IMR-90 (cell line): ENCODE results near the gene PPM1G. TPM values are rescaled to one million over a fixed set of nuclear protein-coding genes. Genes with fewer than 3 reads are reported as not detected.
A peak's percentile ranks its signal among the peaks of the same experiment; 100 is the strongest.

ENCODE experiments used
- ATAC-seq: fragments of 200-7000 bp; cut with Tn5 transposase; 2 replicates; pipeline ENCODE4 v1.9.1; 2020; ENCODE audit warnings: low read depth, mild to moderate bottlenecking, moderate library complexity
- BruUV-seq: library from RNA; stranded (reverse); fragments of 400-500 nt; replicated peaks from 2 replicates; lab custom pipeline; 2021; lab: Mats Ljungman, UMichigan
- CTCF ChIA-PET: fragments of 300-600 bp; formaldehyde crosslinking; extraction: SDS; loops from one replicate; lab custom pipeline; 2021; ENCODE audit warnings: antibody characterized with exemption; lab: Yijun Ruan, JAX
- POLR2A ChIA-PET: fragments of 300-600 bp; sonication (Branson Sonifier 250); formaldehyde crosslinking; loops from one replicate; lab custom pipeline; 2022; ENCODE audit warnings: antibody characterized with exemption; ENCODE audit not compliant: unreplicated experiment; lab: Charles Lee
- DNase-seq: peaks from one replicate; pipeline ENCODE4 v3.0.0; 2013
- H2AFZ ChIP-seq: replicated peaks from 2 replicates; pipeline ENCODE3; 2013; ENCODE audit warnings: low read length, mild to moderate bottlenecking; ENCODE audit not compliant: poor library complexity
- H2AK5ac ChIP-seq: 2 replicates; pipeline ENCODE4 v1.6.1; 2013; ENCODE audit warnings: low read depth, low read length, inconsistent platforms
- H2AK9ac ChIP-seq: replicated peaks from 2 replicates; pipeline ENCODE3; 2013; ENCODE audit warnings: mild to moderate bottlenecking, low read depth, low read length, moderate library complexity; ENCODE audit not compliant: poor library complexity
- H2BK120ac ChIP-seq: 2 replicates; pipeline ENCODE4 v1.6.1; 2013; ENCODE audit warnings: low read depth, low read length, inconsistent platforms
- H2BK15ac ChIP-seq: 3 replicates; pipeline ENCODE4 v1.6.1; 2013; ENCODE audit warnings: low read depth, low read length, inconsistent platforms
- H2BK20ac ChIP-seq: 2 replicates; pipeline ENCODE4 v1.6.1; 2013; ENCODE audit warnings: low read depth, mild to moderate bottlenecking, inconsistent platforms, low read length, moderate library complexity
- H2BK5ac ChIP-seq: 2 replicates; pipeline ENCODE4 v1.6.1; 2013; ENCODE audit warnings: mild to moderate bottlenecking, low read depth, low read length, inconsistent platforms; ENCODE audit not compliant: poor library complexity, severe bottlenecking
- H3K14ac ChIP-seq: replicated peaks from 2 replicates; pipeline ENCODE4 v1.6.1; 2013; ENCODE audit warnings: low read depth, low read length, inconsistent platforms
- H3K18ac ChIP-seq: 2 replicates; pipeline ENCODE4 v1.6.1; 2013; ENCODE audit warnings: low read depth, low read length, control low read depth
- H3K23ac ChIP-seq: 2 replicates; pipeline ENCODE4 v1.6.1; 2013; ENCODE audit warnings: low read depth, low read length, inconsistent platforms
- H3K27ac ChIP-seq: 2 replicates; pipeline ENCODE4 v1.5.1; 2013; ENCODE audit warnings: mild to moderate bottlenecking, control low read depth, low read length; ENCODE audit not compliant: insufficient read depth
- H3K27me3 ChIP-seq: 2 replicates; pipeline ENCODE4 v1.6.1; 2013; ENCODE audit warnings: low read length; ENCODE audit not compliant: control insufficient read depth, insufficient read depth
- H3K36me3 ChIP-seq: 2 replicates; pipeline ENCODE4 v1.6.1; 2013; ENCODE audit warnings: low read length, mixed read lengths; ENCODE audit not compliant: control insufficient read depth, insufficient read depth
- H3K4ac ChIP-seq: 2 replicates; pipeline ENCODE4 v1.6.1; 2013; ENCODE audit warnings: low read depth, low read length, inconsistent platforms
- H3K4me1 ChIP-seq: 2 replicates; pipeline ENCODE4 v1.6.1; 2013; ENCODE audit warnings: low read length, mixed read lengths; ENCODE audit not compliant: control insufficient read depth, insufficient read depth
- H3K4me2 ChIP-seq: 2 replicates; pipeline ENCODE4 v1.6.1; 2013; ENCODE audit warnings: low read depth, mild to moderate bottlenecking, control low read depth, low read length, moderate library complexity
- H3K4me3 ChIP-seq: 2 replicates; pipeline ENCODE4 v1.5.1; 2013; ENCODE audit warnings: low read depth, mild to moderate bottlenecking, control low read depth, low read length, moderate library complexity; ENCODE audit not compliant: insufficient read depth
- H3K56ac ChIP-seq: 2 replicates; pipeline ENCODE4 v1.6.1; 2013; ENCODE audit warnings: low read length, inconsistent platforms; ENCODE audit not compliant: insufficient read depth; ENCODE audit errors: extremely low read depth
- H3K79me1 ChIP-seq, 2 experiments: 2 replicates each; pipeline ENCODE4 v1.6.1; 2013; ENCODE audit warnings: low read length in 2 of 2, inconsistent platforms in 1 of 2, low read depth in 1 of 2
- H3K9ac ChIP-seq: 2 replicates; pipeline ENCODE4 v1.6.1; 2013; ENCODE audit warnings: low read depth, low read length, control low read depth
- H3K9me1 ChIP-seq: 2 replicates; pipeline ENCODE4 v1.6.1; 2013; ENCODE audit warnings: low read length, inconsistent platforms; ENCODE audit not compliant: insufficient read depth
- H3K9me3 ChIP-seq: 2 replicates; pipeline ENCODE4 v1.6.1; 2013; ENCODE audit warnings: low read length; ENCODE audit not compliant: control insufficient read depth, insufficient read depth
- H4K20me1 ChIP-seq: 2 replicates; pipeline ENCODE4 v1.6.1; 2013; ENCODE audit warnings: low read length, inconsistent platforms; ENCODE audit not compliant: insufficient read depth
- H4K5ac ChIP-seq: 2 replicates; pipeline ENCODE4 v1.6.1; 2013; ENCODE audit warnings: mild to moderate bottlenecking, low read depth, low read length, control low read depth
- H4K8ac ChIP-seq, 2 experiments: 2 replicates each; pipeline ENCODE4 v1.6.1; 2013; ENCODE audit warnings: low read depth in 2 of 2, low read length in 2 of 2, control low read depth in 1 of 2, inconsistent platforms in 1 of 2
- H4K91ac ChIP-seq: 2 replicates; pipeline ENCODE4 v1.6.1; 2013; ENCODE audit warnings: low read depth, low read length, inconsistent platforms; ENCODE audit not compliant: insufficient read depth
- BHLHE40 ChIP-seq: fragments of 150-350 bp; IDR thresholded peaks from 2 replicates; pipeline ENCODE4 v1.6.1; 2016; ENCODE audit warnings: mild to moderate bottlenecking, low read depth, low read length
- MXI1 ChIP-seq: IDR thresholded peaks from 2 replicates; pipeline ENCODE4 v1.6.1; 2012; ENCODE audit warnings: low read depth, mild to moderate bottlenecking, low read length, moderate library complexity, borderline replicate concordance
- RFX5 ChIP-seq: IDR thresholded peaks from 2 replicates; pipeline ENCODE4 v1.8.0; 2012; ENCODE audit warnings: low read depth, mild to moderate bottlenecking, low read length, moderate library complexity
- WGBS, 2 experiments: methylation state at CpG; one replicate each; pipeline versions ENCODE4 v1.1.5 to v1.1.7; 2013; ENCODE audit warnings: missing lambda C conversion rate in 2 of 2; ENCODE audit not compliant: insufficient read length in 1 of 2; ENCODE audit errors: extremely low coverage in 2 of 2; 5-methylcytosine and 5-hydroxymethylcytosine counted together
- dilution Hi-C: fragments of 300-500 bp; cut with HindIII; formaldehyde crosslinking; loops from one replicate; pipeline ENCODE4 v1.14.3; 2018; ENCODE audit warnings: low sequenced_read_pairs; ENCODE audit not compliant: unreplicated experiment
- in situ Hi-C: fragments of 300-500 bp; cut with MboI; formaldehyde crosslinking; loops from 3 replicates; pipeline ENCODE4 v1.14.3; 2019; ENCODE audit warnings: low sequenced_read_pairs, inconsistent platforms, mixed read lengths
- intact Hi-C: fragments of 100-400 bp; cut with micrococcal nuclease; formaldehyde crosslinking; loops from 2 replicates; pipeline ENCODE4 v1.10.0; 2022
- polyA plus RNA-seq, 3 experiments: library from polyadenylated mRNA; depleted of rRNA; stranded (reverse); fragments of >200 nt; gene quantifications; 2 replicates each; pipeline ENCODE4 v1.2.3, GENCODE V29; 2012; ENCODE audit warnings: low replicate concordance in 1 of 3
- total RNA-seq: library from RNA; depleted of rRNA; stranded (reverse); fragments of >200 nt; gene quantifications from 2 replicates; pipeline ENCODE4 v1.2.3, GENCODE V29; 2012

PPM1G gene
- total and polyA plus RNA-seq, 2 of the 4 experiments (the other 2 are of a cell fraction) = 57.6 to 95.9 TPM

GRCh38 chr2:27408601-27409320, 630 bp downstream of the PPM1G start:
- Histone ChIP-seq H3K9ac (peak overlapping the region; percentile 78), H3K4me3 (peak overlapping the region; percentile 63), H2BK20ac (no peak overlapping the region), H4K20me1 (peaks cover 8% of the 10 kb centered on the region), H4K5ac (no peak overlapping the region), H3K36me3 (peaks cover 3% of the 10 kb centered on the region; the same call in 1 of the 2 replicates), H3K56ac (no peak overlapping the region), H3K4ac (no peak overlapping the region), H4K8ac (peak overlapping the region; percentile 33 to 82; a peak in 2 of 4 replicates), H3K9me3 (no peaks in the 10 kb centered on the region), H3K9me1 (peaks cover 4% of the 10 kb centered on the region; the same call in 1 of the 2 replicates), H2AK5ac (peak overlapping the region; percentile 35), H2AFZ (peak overlapping the region; percentile 97), H4K91ac (no peak overlapping the region), H3K4me2 (peak overlapping the region; percentile 99), H2BK15ac (no peak overlapping the region), H3K18ac (no peak overlapping the region), H3K79me1 (peaks cover 0 to 18% of the 10 kb centered on the region in 2 experiments; a peak in 2 of 4 replicates), H3K4me1 (0 out of 2 replicates have a peak, but pooled peaks cover 2% of the 10 kb centered on the region), H3K14ac (0 out of 2 replicates have a peak overlapping the region, but pooled peaks have one; percentile 45), H3K23ac (no peak overlapping the region), H3K27me3 (no peaks in the 10 kb centered on the region), H2AK9ac (peak overlapping the region; percentile 95), H2BK120ac (no peak overlapping the region), H3K27ac (peak overlapping the region; percentile 71; the same call in 1 of the 2 replicates), H2BK5ac (peak overlapping the region; percentile 27)
- no peak for TF ChIP-seq RFX5
- TF ChIP-seq MXI1 = peak; percentile 49; the same call in 1 of the 2 replicates
- 0 out of 2 replicates have a peak, but pooled peaks have one; percentile 14 for TF ChIP-seq BHLHE40
- BruUV-seq = TSS peak; percentile 8
- no peak for DNase-seq
- in situ Hi-C loops (no loop called here), dilution Hi-C loops (no loop called here), intact Hi-C loops (loop anchor here (1.0 to 10.0 kb wide), 4 partner anchors 20 to 274 kb away; partner anchors contain the start of genes CCDC121, GPN1, NRBP1 and SLC4A1AP)
- ChIA-PET POLR2A (interaction anchor here (1.0 kb wide), 1 partner anchor 19 kb away, joined by 3 read pairs; the partner anchor contains the start of gene NRBP1), CTCF (interaction anchor here (0.6 to 1.2 kb wide), 5 partner anchors 20 to 274 kb away, joined by 3 to 6 read pairs (median 5); partner anchors contain the start of gene NRBP1)
- 0% methylated on average over 14 of the region's 33 CpGs; no CpG with 5 or more reads in 1 of the 2 experiments for WGBS, 2 experiments
- peak; percentile 18 for ATAC-seq
